A673 (cell line): ENCODE results near the gene GEMIN8. TPM values are rescaled to one million over a fixed set of nuclear protein-coding genes. Genes with fewer than 3 reads are reported as not detected.

Source experiments
- BruUV-seq: library from RNA; stranded (reverse); fragments of 400-500 nt; replicated peaks from 2 replicates; lab custom pipeline; 2021; lab: Mats Ljungman, UMichigan
- CTCF ChIA-PET: fragments of 300-600 bp; sonication (Branson Sonifier 250); formaldehyde crosslinking; loops from one replicate; lab custom pipeline; 2022; ENCODE audit warnings: antibody characterized with exemption; lab: Charles Lee
- POLR2A ChIA-PET: fragments of 300-600 bp; sonication (Branson Sonifier 250); formaldehyde crosslinking; loops from one replicate; lab custom pipeline; 2022; ENCODE audit warnings: antibody characterized with exemption; ENCODE audit not compliant: low non-redundant PET; lab: Charles Lee
- DNase-seq: peaks from one replicate; pipeline ENCODE4 v3.0.0-alpha.2; 2015; ENCODE audit warnings: low spot score
- H3K27ac ChIP-seq: fragments of 200-600 bp; sonication (generic); 2 replicates; pipeline ENCODE4 v1.5.1; 2016; ENCODE audit warnings: mixed run types, low read depth, mild to moderate bottlenecking, mixed read lengths, antibody characterized with exemption, low read length; ENCODE audit not compliant: poor library complexity, severe bottlenecking
- H3K27me3 ChIP-seq: fragments of 200-600 bp; sonication (generic); replicated peaks from 2 replicates; pipeline ENCODE4 v1.6.1; 2017; ENCODE audit warnings: mixed run types, low read depth, mild to moderate bottlenecking, mixed read lengths, antibody characterized with exemption, low read length; ENCODE audit not compliant: insufficient read depth, poor library complexity
- H3K36me3 ChIP-seq: fragments of 200-600 bp; sonication (generic); 2 replicates; pipeline ENCODE4 v1.6.1; 2016; ENCODE audit warnings: mixed run types, mild to moderate bottlenecking, mixed read lengths, antibody characterized with exemption, low read length; ENCODE audit not compliant: insufficient read depth, poor library complexity, severe bottlenecking
- H3K4me1 ChIP-seq: fragments of 200-600 bp; sonication (generic); 2 replicates; pipeline ENCODE4 v1.6.1; 2017; ENCODE audit warnings: mixed run types, mild to moderate bottlenecking, mixed read lengths, antibody characterized with exemption, low read length; ENCODE audit not compliant: insufficient read depth, poor library complexity, severe bottlenecking
- H3K4me3 ChIP-seq: fragments of 200-600 bp; sonication (generic); 2 replicates; pipeline ENCODE4 v1.5.1; 2016; ENCODE audit warnings: low read depth, mixed run types, mild to moderate bottlenecking, mixed read lengths, low read length; ENCODE audit not compliant: poor library complexity, severe bottlenecking
- H3K9me3 ChIP-seq: fragments of 200-600 bp; sonication (generic); 2 replicates; pipeline ENCODE4 v1.6.1; 2016; ENCODE audit warnings: mixed run types, low read depth, mild to moderate bottlenecking, mixed read lengths, antibody characterized with exemption, low read length; ENCODE audit not compliant: poor library complexity, severe bottlenecking
- EZH2 ChIP-seq: fragments of 200-600 bp; sonication (generic); IDR thresholded peaks from 2 replicates; pipeline ENCODE4 v1.6.1; 2017; ENCODE audit warnings: borderline replicate concordance, low read depth, mild to moderate bottlenecking, mixed read lengths, antibody characterized with exemption, low read length; ENCODE audit not compliant: poor library complexity, severe bottlenecking
- intact Hi-C: fragments of 100-400 bp; cut with micrococcal nuclease; formaldehyde crosslinking; loops from one replicate; pipeline ENCODE4 v1.10.0; 2022; ENCODE audit not compliant: unreplicated experiment
- total RNA-seq: library from RNA; stranded (reverse); gene quantifications from 2 replicates; pipeline ENCODE4 v1.2.3, GENCODE V29; 2021
- TF ChIP-seq, protein P1 (sequence below): fragments of 300-800, 200-600 bp; sonication (generic); conservative IDR thresholded peaks from 2 replicates; pipeline ENCODE4 v1.5.1; 2017; ENCODE audit warnings: low read depth, mild to moderate bottlenecking, antibody characterized with exemption, low read length, moderate library complexity, mixed read lengths

GEMIN8 gene
- total RNA-seq, 1 experiment from 2014 or later: 9.2 TPM

DNA sequence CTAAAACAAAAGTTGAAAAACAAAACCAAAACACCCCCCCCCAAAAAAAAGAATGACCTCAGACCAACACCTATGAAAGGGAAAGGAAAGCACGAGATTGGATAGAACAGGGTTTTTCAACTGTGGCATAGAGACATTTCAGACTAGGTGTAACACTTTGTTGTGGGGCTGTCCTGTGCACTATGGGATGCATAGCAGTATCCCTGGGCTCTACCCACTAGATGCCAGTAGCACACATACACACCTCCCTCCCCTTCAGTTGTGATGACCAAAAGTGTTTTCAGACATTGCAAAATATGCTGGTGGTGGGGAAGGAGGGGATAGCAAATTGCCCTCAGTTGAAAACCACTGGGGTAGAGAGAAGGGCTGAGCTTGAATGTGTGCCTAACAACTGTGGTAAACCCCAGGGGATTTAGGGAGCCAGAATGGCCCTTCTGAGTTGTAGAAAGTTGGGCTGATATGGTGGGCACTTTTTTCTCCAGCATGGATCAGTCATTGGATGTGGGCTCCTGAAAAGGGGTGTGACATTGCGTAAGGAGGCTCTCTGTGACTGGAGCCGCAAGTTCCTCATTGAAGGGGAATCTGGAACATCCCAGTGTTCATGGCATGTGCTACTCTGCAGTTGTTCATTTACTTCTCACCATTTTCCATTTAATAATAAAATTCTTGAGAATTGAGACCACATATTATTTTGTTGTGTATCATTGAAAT is 8.8 kb upstream of the GEMIN8 start:
- H3K27me3 ChIP-seq: no peaks in the 10 kb centered on the region
- no peaks in the 10 kb centered on the region for H3K4me1 ChIP-seq
- no peak overlapping the region for H3K27ac ChIP-seq
- no peaks in the 10 kb centered on the region for H3K36me3 ChIP-seq
- ChIA-PET POLR2A (no interaction called here), CTCF (no interaction called here)
- no peak for DNase-seq
- intact Hi-C loops: loop anchor here (2.0 kb wide), 2 partner anchors 1108 to 1204 kb away; no protein-coding TSS in a partner anchor
- no peak overlapping the region for H3K4me3 ChIP-seq
- BruUV-seq: no TSS peak
- TF ChIP-seq, protein P1, sequence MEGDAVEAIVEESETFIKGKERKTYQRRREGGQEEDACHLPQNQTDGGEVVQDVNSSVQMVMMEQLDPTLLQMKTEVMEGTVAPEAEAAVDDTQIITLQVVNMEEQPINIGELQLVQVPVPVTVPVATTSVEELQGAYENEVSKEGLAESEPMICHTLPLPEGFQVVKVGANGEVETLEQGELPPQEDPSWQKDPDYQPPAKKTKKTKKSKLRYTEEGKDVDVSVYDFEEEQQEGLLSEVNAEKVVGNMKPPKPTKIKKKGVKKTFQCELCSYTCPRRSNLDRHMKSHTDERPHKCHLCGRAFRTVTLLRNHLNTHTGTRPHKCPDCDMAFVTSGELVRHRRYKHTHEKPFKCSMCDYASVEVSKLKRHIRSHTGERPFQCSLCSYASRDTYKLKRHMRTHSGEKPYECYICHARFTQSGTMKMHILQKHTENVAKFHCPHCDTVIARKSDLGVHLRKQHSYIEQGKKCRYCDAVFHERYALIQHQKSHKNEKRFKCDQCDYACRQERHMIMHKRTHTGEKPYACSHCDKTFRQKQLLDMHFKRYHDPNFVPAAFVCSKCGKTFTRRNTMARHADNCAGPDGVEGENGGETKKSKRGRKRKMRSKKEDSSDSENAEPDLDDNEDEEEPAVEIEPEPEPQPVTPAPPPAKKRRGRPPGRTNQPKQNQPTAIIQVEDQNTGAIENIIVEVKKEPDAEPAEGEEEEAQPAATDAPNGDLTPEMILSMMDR: no peak
- no peaks in the 10 kb centered on the region for H3K9me3 ChIP-seq

DNA sequence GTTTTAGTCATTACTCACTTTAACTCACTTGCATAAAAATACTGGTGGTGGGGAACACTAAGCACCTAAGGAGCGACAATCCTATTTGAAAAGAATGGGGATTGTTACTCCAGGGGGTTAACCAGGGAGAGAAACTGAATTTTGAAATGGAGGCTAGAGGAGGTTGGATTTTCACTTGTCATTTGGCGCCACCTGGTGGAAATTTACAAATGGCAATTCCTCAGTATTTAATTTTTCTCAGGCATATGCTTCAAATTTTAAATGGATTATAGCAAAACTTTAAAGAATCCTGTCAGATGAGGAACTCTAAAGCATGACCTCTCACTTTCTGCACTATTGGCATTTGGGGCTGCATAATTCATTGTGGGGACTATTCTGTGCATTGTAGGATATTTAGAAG is 2.7 kb upstream of the GEMIN8 start:
- CTCF ChIA-PET: interaction anchor here (0.7 to 1.3 kb wide), 2 partner anchors 282 to 526 kb away, joined by 6 to 7 read pairs; no protein-coding TSS in a partner anchor
- POLR2A ChIA-PET: no interaction called here
- Histone ChIP-seq H3K4me3 (no peak overlapping the region), H3K36me3 (no peaks in the 10 kb centered on the region), H3K27ac (no peak overlapping the region), H3K4me1 (peaks cover 9% of the 10 kb centered on the region), H3K9me3 (no peaks in the 10 kb centered on the region), H3K27me3 (no peaks in the 10 kb centered on the region)
- TF ChIP-seq, protein P1: peak; percentile 78
- TF ChIP-seq EZH2: no peak
- no TSS peak for BruUV-seq
- peak; percentile 75 for DNase-seq
- intact Hi-C loops: loop anchor here (1.0 kb wide), 3 partner anchors 134 to 374 kb away; no protein-coding TSS in a partner anchor

DNA sequence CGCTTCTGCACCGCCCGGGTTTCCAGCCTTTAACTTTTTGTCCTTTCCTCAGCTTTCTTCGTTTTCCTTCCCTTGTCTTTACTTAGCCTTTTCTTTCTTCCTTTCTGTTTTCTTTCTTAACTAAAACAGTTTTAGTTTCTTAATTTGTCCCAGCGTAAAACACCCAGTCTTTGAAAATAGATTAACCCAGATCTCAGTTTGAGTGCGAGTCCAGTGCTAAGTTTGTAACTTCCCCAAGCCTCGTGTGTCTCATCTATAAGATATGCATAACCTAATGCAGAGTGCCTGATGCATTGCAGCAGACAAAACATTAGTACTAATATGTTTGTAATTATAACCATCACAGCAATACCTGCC is 460 bp upstream of the GEMIN8 start:
- no peak for TF ChIP-seq EZH2
- TF ChIP-seq, protein P1: no peak
- peaks cover 9% of the 10 kb centered on the region for H3K4me1 ChIP-seq
- ChIA-PET CTCF (no interaction called here), POLR2A (interaction anchor here (0.6 kb wide), 1 partner anchor 1080 kb away, joined by 3 read pairs; no protein-coding TSS in a partner anchor)
- peak overlapping the region; percentile 86 for H3K27ac ChIP-seq
- H3K27me3 ChIP-seq: no peaks in the 10 kb centered on the region
- H3K36me3 ChIP-seq: no peaks in the 10 kb centered on the region
- peak overlapping the region; percentile 52 for H3K4me3 ChIP-seq
- BruUV-seq: TSS peak; percentile 98
- peak; percentile 20 for DNase-seq
- no peaks in the 10 kb centered on the region for H3K9me3 ChIP-seq
- intact Hi-C loops: loop anchor here (1.0 kb wide), 1 partner anchor 524 kb away; no protein-coding TSS in a partner anchor
